GM21825 (cell line): ENCODE results near the gene MST1.

ENCODE experiments used
- ATAC-seq: cut with Tn5 transposase; IDR thresholded peaks from one replicate; pipeline ENCODE4 v1.9.1; 2021; ENCODE audit warnings: mild to moderate bottlenecking, moderate library complexity; ENCODE audit not compliant: unreplicated experiment

Gene MST1

DNA sequence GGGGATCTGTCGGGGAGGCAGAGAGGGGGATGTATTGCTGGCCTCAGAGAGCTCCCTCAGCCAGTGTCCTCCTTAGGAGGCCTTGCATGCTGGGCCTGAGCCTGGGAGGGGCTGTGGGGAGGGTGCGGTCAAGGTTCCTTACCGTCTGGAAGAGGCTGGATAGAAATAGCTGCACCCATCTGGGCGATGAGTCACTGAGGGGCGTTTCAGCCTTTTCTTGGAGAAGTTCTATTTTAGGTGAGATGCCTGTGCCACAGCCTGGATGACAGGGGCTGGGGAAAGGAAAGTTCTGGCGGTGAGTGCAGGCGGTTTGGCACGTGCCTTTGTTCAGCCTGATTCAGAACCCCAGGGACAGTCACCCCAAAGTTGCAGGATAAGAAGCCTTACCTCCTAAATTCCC, 50.8 kb downstream of the MST1 start:
- ATAC-seq: no peak

GRCh38 chr3:49636883-49637609, 52.2 kb downstream of the MST1 start:
- ATAC-seq: no peak

GRCh38 chr3:49634736-49635135, 54.5 kb downstream of the MST1 start:
- ATAC-seq: no peak
